Measurements from ENCODE around the gene AMBN. TPM values are rescaled to one million over a fixed set of nuclear protein-coding genes. Genes with fewer than 3 reads are reported as not detected.

AMBN gene
- polyA plus RNA-seq, 3 donors: not detected

- H3K27ac Mint-ChIP-seq: no peak overlapping the region
- Histone ChIP-seq H4K20me1 (ENCODE audit: insufficient read depth, low read length) (no peaks in the 10 kb centered on the region), H3K4me2 (replicated peaks; ENCODE audit: extremely low read depth, low read length, poor library complexity, severe bottlenecking) (no peak overlapping the region), H2AFZ (ENCODE audit: insufficient read depth, low read depth, low read length, poor library complexity, severe bottlenecking) (no peak overlapping the region), H3K9me3 (replicated peaks in 1 of 2; ENCODE audit: control insufficient read depth in 1 of 2, insufficient read depth in 1 of 2, low read length in 2 of 2) (no peaks in the 10 kb centered on the region), H3K36me3 (replicated peaks in 1 of 2; ENCODE audit: control insufficient read depth in 1 of 2, insufficient read depth in 2 of 2, low read length in 2 of 2) (no peaks in the 10 kb centered on the region), H3K4me1 (ENCODE audit: control insufficient read depth in 1 of 2, insufficient read depth in 2 of 2, low read length in 2 of 2) (peaks cover 4 to 5% of the 10 kb centered on the region in 2 donors), H3K79me2 (ENCODE audit: insufficient read depth, low read length) (no peaks in the 10 kb centered on the region), H3K27me3 (ENCODE audit: control insufficient read depth in 2 of 2, insufficient read depth in 2 of 2, low read length in 2 of 2) (no peaks in the 10 kb centered on the region), H3K9ac (ENCODE audit: insufficient read depth, low read length, poor library complexity, severe bottlenecking) (no peak overlapping the region), H3K27ac (ENCODE audit: low read depth in 1 of 2, low read length in 2 of 2) (no peak overlapping the region), H3K4me3 (replicated peaks in 1 of 3; ENCODE audit: low read depth in 2 of 3, low read length in 3 of 3) (no peak overlapping the region)
- TF ChIP-seq, protein P1, sequence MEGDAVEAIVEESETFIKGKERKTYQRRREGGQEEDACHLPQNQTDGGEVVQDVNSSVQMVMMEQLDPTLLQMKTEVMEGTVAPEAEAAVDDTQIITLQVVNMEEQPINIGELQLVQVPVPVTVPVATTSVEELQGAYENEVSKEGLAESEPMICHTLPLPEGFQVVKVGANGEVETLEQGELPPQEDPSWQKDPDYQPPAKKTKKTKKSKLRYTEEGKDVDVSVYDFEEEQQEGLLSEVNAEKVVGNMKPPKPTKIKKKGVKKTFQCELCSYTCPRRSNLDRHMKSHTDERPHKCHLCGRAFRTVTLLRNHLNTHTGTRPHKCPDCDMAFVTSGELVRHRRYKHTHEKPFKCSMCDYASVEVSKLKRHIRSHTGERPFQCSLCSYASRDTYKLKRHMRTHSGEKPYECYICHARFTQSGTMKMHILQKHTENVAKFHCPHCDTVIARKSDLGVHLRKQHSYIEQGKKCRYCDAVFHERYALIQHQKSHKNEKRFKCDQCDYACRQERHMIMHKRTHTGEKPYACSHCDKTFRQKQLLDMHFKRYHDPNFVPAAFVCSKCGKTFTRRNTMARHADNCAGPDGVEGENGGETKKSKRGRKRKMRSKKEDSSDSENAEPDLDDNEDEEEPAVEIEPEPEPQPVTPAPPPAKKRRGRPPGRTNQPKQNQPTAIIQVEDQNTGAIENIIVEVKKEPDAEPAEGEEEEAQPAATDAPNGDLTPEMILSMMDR (IDR thresholded peaks at IDR 0.05): no peak
- no peaks in the 10 kb centered on the region for H3K36me3 Mint-ChIP-seq
- H3K4me3 Mint-ChIP-seq: no peak overlapping the region
- H3K9me3 Mint-ChIP-seq: peaks cover 0 to 3% (median under 1%) of the 10 kb centered on the region in 7 donors
- 80% methylated on average over 1 of the region's 9 CpGs for WGBS (ENCODE audit: insufficient coverage)
- peaks cover 13% of the 10 kb centered on the region for H3K4me1 Mint-ChIP-seq
- intact Hi-C loops (cut with micrococcal nuclease): no loop called here
- no peak for DNase-seq
- H3K27me3 Mint-ChIP-seq (ENCODE audit: low read depth in 3 of 3): peaks cover 1 to 4% (median 3%) of the 10 kb centered on the region in 3 donors
Observed at GRCh38 chr4:70613306-70614183, 21.5 kb downstream of the AMBN start.

DNA sequence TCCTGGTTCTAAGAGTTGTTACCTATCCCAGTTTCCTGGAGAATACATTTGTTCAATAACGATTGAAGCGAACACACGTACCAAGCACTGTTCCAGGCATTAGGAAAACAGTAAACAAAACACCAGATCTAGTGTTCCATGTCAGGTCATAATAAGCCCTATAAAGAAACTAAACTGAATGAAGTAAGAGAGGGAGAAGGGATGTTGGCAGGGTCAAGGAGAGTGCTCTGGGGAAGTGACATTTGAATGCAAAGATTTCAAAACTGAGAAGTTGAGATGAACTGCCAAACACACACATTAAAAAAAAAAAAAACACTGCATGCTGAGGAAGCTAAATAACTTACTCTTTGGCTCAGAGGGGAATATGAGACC lies 22.1 kb downstream of the AMBN start:
- Histone ChIP-seq H3K36me3 (replicated peaks in 1 of 2; ENCODE audit: control insufficient read depth in 1 of 2, insufficient read depth in 2 of 2, low read length in 2 of 2) (no peaks in the 10 kb centered on the region), H3K27ac (ENCODE audit: low read depth in 1 of 2, low read length in 2 of 2) (no peak overlapping the region), H3K27me3 (ENCODE audit: control insufficient read depth in 2 of 2, insufficient read depth in 2 of 2, low read length in 2 of 2) (no peaks in the 10 kb centered on the region), H3K4me1 (ENCODE audit: control insufficient read depth in 1 of 2, insufficient read depth in 2 of 2, low read length in 2 of 2) (peaks cover 4 to 5% of the 10 kb centered on the region in 2 donors), H3K4me3 (replicated peaks in 1 of 3; ENCODE audit: low read depth in 2 of 3, low read length in 3 of 3) (no peak overlapping the region), H3K9ac (ENCODE audit: insufficient read depth, low read length, poor library complexity, severe bottlenecking) (no peak overlapping the region), H4K20me1 (ENCODE audit: insufficient read depth, low read length) (no peaks in the 10 kb centered on the region), H3K9me3 (replicated peaks in 1 of 2; ENCODE audit: control insufficient read depth in 1 of 2, insufficient read depth in 1 of 2, low read length in 2 of 2) (no peaks in the 10 kb centered on the region), H3K4me2 (replicated peaks; ENCODE audit: extremely low read depth, low read length, poor library complexity, severe bottlenecking) (no peak overlapping the region), H3K79me2 (ENCODE audit: insufficient read depth, low read length) (no peaks in the 10 kb centered on the region), H2AFZ (ENCODE audit: insufficient read depth, low read depth, low read length, poor library complexity, severe bottlenecking) (no peak overlapping the region)
- Mint-ChIP-seq H3K4me3 (no peak overlapping the region), H3K4me1 (peaks cover 13% of the 10 kb centered on the region), H3K27ac (peak overlapping the region in 1 of 7 donors; percentile 23), H3K27me3 (ENCODE audit: low read depth in 3 of 3) (peaks cover 1 to 4% (median 3%) of the 10 kb centered on the region in 3 donors), H3K36me3 (no peaks in the 10 kb centered on the region), H3K9me3 (peaks cover 0 to 7% (median 4%) of the 10 kb centered on the region in 7 donors)
- 100% methylated on average over 1 of the region's 3 CpGs for WGBS (ENCODE audit: insufficient coverage)
- intact Hi-C loops (cut with micrococcal nuclease): no loop called here
- DNase-seq: no peak
- TF ChIP-seq, protein P1 (IDR thresholded peaks at IDR 0.05): no peak

Measured in CD14-positive monocyte (primary cell).